Muscle layer of duodenum (tissue), 2 donors: Measurements from ENCODE around the gene SPRR5.

ENCODE experiments used
- H3K27ac ChIP-seq: one replicate; pipeline ENCODE4 v1.7.0; 2013; ENCODE audit warnings: mild to moderate bottlenecking, low read length
- H3K27me3 ChIP-seq: one replicate; pipeline ENCODE4 v1.7.0; 2013; ENCODE audit warnings: low read depth, mild to moderate bottlenecking, control low read depth, low read length
- H3K36me3 ChIP-seq, 2 donors: one replicate each; pipeline ENCODE4 v1.7.0; 2013; ENCODE audit warnings: low read length in 2 of 2, control low read depth in 1 of 2, mild to moderate bottlenecking in 1 of 2; ENCODE audit not compliant: insufficient read depth in 2 of 2, control insufficient read depth in 1 of 2
- H3K4me1 ChIP-seq, 2 donors: one replicate each; pipeline ENCODE4 v1.7.0; 2013; ENCODE audit warnings: low read length in 2 of 2, mild to moderate bottlenecking in 2 of 2, control low read depth in 1 of 2, moderate library complexity in 1 of 2; ENCODE audit not compliant: insufficient read depth in 2 of 2, control insufficient read depth in 1 of 2
- H3K4me3 ChIP-seq, 2 donors: one replicate each; pipeline ENCODE4 v1.7.0; 2013; ENCODE audit warnings: low read length in 2 of 2, low read depth in 1 of 2, mild to moderate bottlenecking in 1 of 2
- H3K9me3 ChIP-seq, 2 donors: one replicate each; pipeline ENCODE4 v1.7.0; 2013; ENCODE audit warnings: low read length in 2 of 2, control low read depth in 1 of 2, mild to moderate bottlenecking in 1 of 2; ENCODE audit not compliant: control insufficient read depth in 1 of 2
- donor health status: healthy.

The SPRR5 gene

GRCh38 chr1:152946651-152947256 is at the start of gene SPRR5:
Gene SPRR5, plus strand, starts transcription at chr1:152947206. Its CDS starts 1,349 bp downstream, at chr1:152948555.
- Histone ChIP-seq H3K4me3 (no peak within 1 kb of the TSS), H3K27me3 (no peaks in the 10 kb centered on the region), H3K4me1 (no peaks in the 10 kb centered on the region), H3K9me3 (no peaks in the 10 kb centered on the region), H3K36me3 (no peaks in the 10 kb centered on the region), H3K27ac (no peak within 1 kb of the TSS)

GRCh38 chr1:152899027-152899426 is 48.0 kb upstream of the SPRR5 start:
- Histone ChIP-seq H3K27me3 (no peaks in the 10 kb centered on the region), H3K9me3 (no peaks in the 10 kb centered on the region)

GRCh38 chr1:152899883-152900282 is 47.1 kb upstream of the SPRR5 start:
- peaks cover 0 to 4% of the 10 kb centered on the region in 2 donors for H3K4me1 ChIP-seq
- no peak overlapping the region for H3K27ac ChIP-seq

More at GRCh38 chr1:152899027-152899426, 48.0 kb upstream of the SPRR5 start:
- no peaks in the 10 kb centered on the region for H3K36me3 ChIP-seq
- H3K27ac ChIP-seq = no peak overlapping the region
- no peak overlapping the region for H3K4me3 ChIP-seq
- peaks cover 0 to 4% of the 10 kb centered on the region in 2 donors for H3K4me1 ChIP-seq

GRCh38 chr1:152901631-152902030 is 45.4 kb upstream of the SPRR5 start:
- no peak overlapping the region for H3K27ac ChIP-seq
- H3K4me3 ChIP-seq = no peak overlapping the region
- no peaks in the 10 kb centered on the region for H3K4me1 ChIP-seq

More at GRCh38 chr1:152899883-152900282, 47.1 kb upstream of the SPRR5 start:
- Histone ChIP-seq H3K27me3 (no peaks in the 10 kb centered on the region), H3K36me3 (no peaks in the 10 kb centered on the region), H3K9me3 (no peaks in the 10 kb centered on the region), H3K4me3 (no peak overlapping the region)

GRCh38 chr1:152902636-152903035 is 44.4 kb upstream of the SPRR5 start:
- Histone ChIP-seq H3K4me1 (no peaks in the 10 kb centered on the region), H3K27me3 (no peaks in the 10 kb centered on the region), H3K9me3 (no peaks in the 10 kb centered on the region), H3K36me3 (no peaks in the 10 kb centered on the region), H3K27ac (no peak overlapping the region), H3K4me3 (no peak overlapping the region)

More at GRCh38 chr1:152901631-152902030, 45.4 kb upstream of the SPRR5 start:
- H3K36me3 ChIP-seq = no peaks in the 10 kb centered on the region
- no peaks in the 10 kb centered on the region for H3K27me3 ChIP-seq
- no peaks in the 10 kb centered on the region for H3K9me3 ChIP-seq

GRCh38 chr1:152904688-152905440 is 42.1 kb upstream of the SPRR5 start:
- Histone ChIP-seq H3K27me3 (no peaks in the 10 kb centered on the region), H3K9me3 (no peaks in the 10 kb centered on the region), H3K4me3 (no peak overlapping the region), H3K4me1 (no peaks in the 10 kb centered on the region), H3K36me3 (no peaks in the 10 kb centered on the region), H3K27ac (no peak overlapping the region)

GRCh38 chr1:152906023-152906565 is 40.9 kb upstream of the SPRR5 start:
- Histone ChIP-seq H3K4me1 (no peaks in the 10 kb centered on the region), H3K36me3 (no peaks in the 10 kb centered on the region), H3K9me3 (peaks cover 0 to 3% of the 10 kb centered on the region in 2 donors), H3K27ac (no peak overlapping the region), H3K27me3 (no peaks in the 10 kb centered on the region), H3K4me3 (no peak overlapping the region)

- Histone ChIP-seq H3K27me3 (no peaks in the 10 kb centered on the region), H3K9me3 (peaks cover 0 to 4% of the 10 kb centered on the region in 2 donors), H3K4me1 (no peaks in the 10 kb centered on the region), H3K4me3 (no peak within 1 kb of the TSS), H3K36me3 (no peaks in the 10 kb centered on the region), H3K27ac (no peak within 1 kb of the TSS)
Observed at GRCh38 chr1:152907686-152908601, 39.1 kb upstream of the SPRR5 start, which contains the start of gene IVL. Gene IVL, plus strand, starts transcription at chr1:152908546. Its CDS starts 1,252 bp downstream, at chr1:152909798.

GRCh38 chr1:152909206-152909605 is 37.8 kb upstream of the SPRR5 start:
- Histone ChIP-seq H3K4me1 (no peaks in the 10 kb centered on the region), H3K36me3 (no peaks in the 10 kb centered on the region), H3K4me3 (no peak overlapping the region), H3K27me3 (no peaks in the 10 kb centered on the region), H3K27ac (no peak overlapping the region), H3K9me3 (peaks cover 0 to 4% of the 10 kb centered on the region in 2 donors)

- Histone ChIP-seq H3K4me3 (no peak overlapping the region), H3K36me3 (no peaks in the 10 kb centered on the region), H3K4me1 (no peaks in the 10 kb centered on the region), H3K27me3 (no peaks in the 10 kb centered on the region), H3K9me3 (peaks cover 0 to 9% of the 10 kb centered on the region in 2 donors), H3K27ac (no peak overlapping the region)
Observed at GRCh38 chr1:152912471-152912870, 34.5 kb upstream of the SPRR5 start.

GRCh38 chr1:152912900-152913299 is 34.1 kb upstream of the SPRR5 start:
- H3K4me1 ChIP-seq = no peaks in the 10 kb centered on the region
- no peaks in the 10 kb centered on the region for H3K27me3 ChIP-seq

More at GRCh38 chr1:152912900-152913299, 34.1 kb upstream of the SPRR5 start:
- H3K4me3 ChIP-seq = no peak overlapping the region
- H3K9me3 ChIP-seq = peaks cover 0 to 9% of the 10 kb centered on the region in 2 donors
- H3K27ac ChIP-seq = no peak overlapping the region
- H3K36me3 ChIP-seq = no peaks in the 10 kb centered on the region
